ENCODE measurements around the gene EIF6. TPM values are rescaled to one million over a fixed set of nuclear protein-coding genes. Genes with fewer than 3 reads are reported as not detected.
"Not testable (repeated sequence)": the region's sequence is repeated elsewhere in the genome, so short reads cannot be mapped to it uniquely, and the experiment has no call there.

Gene EIF6
- total RNA-seq, 3 donors from 2014 or later = 105 to 206 (median 182) TPM

- no peak for TF ChIP-seq CTCF (IDR thresholded peaks at IDR 0.05)
- Histone ChIP-seq H3K4me1 (ENCODE audit: low read depth) (no peaks in the 10 kb centered on the region), H3K36me3 (ENCODE audit: low read depth) (peaks cover 4% of the 10 kb centered on the region), H3K9me3 (no peaks in the 10 kb centered on the region), H3K4me3 (no peak overlapping the region)
- intact Hi-C loops (cut with DNase I, micrococcal nuclease) = no loop called here
- DNase-seq = peak in 1 of 3 donors; percentile 25
- no peak for ATAC-seq
These were observed 14.3 kb downstream of the EIF6 start for GRCh38 chr20:35270021-35270902.

- Histone ChIP-seq H3K9me3 (no peaks in the 10 kb centered on the region), H3K4me3 (no peak overlapping the region), H3K36me3 (ENCODE audit: low read depth) (peaks cover 4% of the 10 kb centered on the region), H3K4me1 (ENCODE audit: low read depth) (no peaks in the 10 kb centered on the region)
- DNase-seq (peak in 2 of 3 donors; percentile 75 to 77), ATAC-seq (peak; percentile 82)
- intact Hi-C loops (cut with DNase I, micrococcal nuclease) = no loop called here
- TF ChIP-seq CTCF (IDR thresholded peaks at IDR 0.05) = peak; percentile 59
These were observed 15.4 kb downstream of the EIF6 start for GRCh38 chr20:35269055-35269781.

GRCh38 chr20:35267092-35267491, 17.5 kb downstream of the EIF6 start:
- no peak for ATAC-seq

GRCh38 chr20:35264755-35265154, 19.8 kb downstream of the EIF6 start:
- no peak for TF ChIP-seq CTCF (IDR thresholded peaks at IDR 0.05)
- DNase-seq (no peak), ATAC-seq (no peak)
- intact Hi-C loops (cut with DNase I, micrococcal nuclease) = no loop called here
- peaks cover 12% of the 10 kb centered on the region for H3K4me1 ChIP-seq (ENCODE audit: low read depth)
- H3K9me3 ChIP-seq = no peaks in the 10 kb centered on the region
- no peak overlapping the region for H3K4me3 ChIP-seq
- H3K36me3 ChIP-seq (ENCODE audit: low read depth) = no peaks in the 10 kb centered on the region

More at GRCh38 chr20:35267092-35267491, 17.5 kb downstream of the EIF6 start:
- DNase-seq = peak in 1 of 3 donors; percentile 23
- no peak for TF ChIP-seq CTCF (IDR thresholded peaks at IDR 0.05)
- intact Hi-C loops (cut with DNase I, micrococcal nuclease) = no loop called here
- Histone ChIP-seq H3K9me3 (no peaks in the 10 kb centered on the region), H3K36me3 (ENCODE audit: low read depth) (peaks cover 4% of the 10 kb centered on the region), H3K4me3 (no peak overlapping the region), H3K4me1 (ENCODE audit: low read depth) (peaks cover 12% of the 10 kb centered on the region)

GRCh38 chr20:35263532-35264341, 20.8 kb downstream of the EIF6 start:
- H3K36me3 ChIP-seq (ENCODE audit: low read depth) = no peaks in the 10 kb centered on the region
- H3K4me1 ChIP-seq (ENCODE audit: low read depth) = peaks cover 12% of the 10 kb centered on the region
- no peak overlapping the region for H3K4me3 ChIP-seq
- intact Hi-C loops (cut with DNase I, micrococcal nuclease) = no loop called here
- TF ChIP-seq CTCF (IDR thresholded peaks at IDR 0.05) = no peak
- no peaks in the 10 kb centered on the region for H3K9me3 ChIP-seq
- ATAC-seq = peak; percentile 77
- no peak for DNase-seq

GRCh38 chr20:35262731-35263531, 21.6 kb downstream of the EIF6 start:
- DNase-seq = peak in 1 of 3 donors; percentile 42
- peaks cover 12% of the 10 kb centered on the region for H3K4me1 ChIP-seq (ENCODE audit: low read depth)
- ATAC-seq = peak; percentile 87
- H3K4me3 ChIP-seq; H3K9me3 ChIP-seq; H3K36me3 ChIP-seq (ENCODE audit: low read depth); intact Hi-C loops (cut with DNase I, micrococcal nuclease): not testable (repeated sequence)

- H3K9me3 ChIP-seq; intact Hi-C loops (cut with DNase I, micrococcal nuclease); H3K4me3 ChIP-seq; ATAC-seq; DNase-seq; H3K36me3 ChIP-seq (ENCODE audit: low read depth): not testable (repeated sequence)
- H3K4me1 ChIP-seq (ENCODE audit: low read depth) = peaks cover 12% of the 10 kb centered on the region
These were observed 22.3 kb downstream of the EIF6 start for GRCh38 chr20:35262321-35262720.

Data from mucosa of descending colon (tissue), 3 donors.